HG02623 (cell line): ENCODE data around the gene NCKAP1.

ENCODE experiments used
- ATAC-seq: cut with Tn5 transposase; IDR thresholded peaks from one replicate; pipeline ENCODE4 v1.9.1; 2021; ENCODE audit warnings: moderate library complexity; ENCODE audit not compliant: unreplicated experiment

NCKAP1 gene

DNA sequence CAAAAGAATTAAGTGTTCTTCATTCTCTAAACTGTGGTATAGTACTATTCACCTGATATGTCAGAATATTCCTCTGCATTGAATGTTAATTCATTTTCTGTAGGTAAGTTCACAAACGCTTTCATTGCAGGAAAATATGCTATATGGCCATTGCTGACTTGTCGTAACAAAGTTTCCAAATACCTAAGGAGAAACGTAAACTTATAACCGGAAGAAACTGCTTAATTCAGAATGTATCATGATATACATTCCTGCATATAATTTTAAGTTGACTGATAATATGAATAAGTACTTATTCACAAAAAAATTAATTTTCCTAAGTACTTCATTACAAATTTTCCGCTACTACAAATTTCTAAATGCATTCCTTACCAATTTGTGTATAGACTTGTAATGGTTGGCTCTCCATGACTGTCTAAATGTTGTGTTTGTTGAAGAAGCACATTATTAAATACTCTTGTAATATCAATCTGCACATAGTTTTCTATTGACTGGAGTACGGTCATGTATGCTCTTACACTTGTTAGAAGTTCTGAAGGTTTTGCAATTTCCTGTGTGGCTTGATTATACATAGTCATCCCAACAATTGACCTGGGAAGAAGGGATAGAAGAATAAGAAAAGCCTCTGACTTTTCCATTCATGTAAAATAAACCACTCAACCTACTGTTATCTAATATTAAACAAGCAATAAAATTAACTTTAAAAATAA is 85.4 kb downstream of the NCKAP1 start:
- ATAC-seq, result no peak

DNA sequence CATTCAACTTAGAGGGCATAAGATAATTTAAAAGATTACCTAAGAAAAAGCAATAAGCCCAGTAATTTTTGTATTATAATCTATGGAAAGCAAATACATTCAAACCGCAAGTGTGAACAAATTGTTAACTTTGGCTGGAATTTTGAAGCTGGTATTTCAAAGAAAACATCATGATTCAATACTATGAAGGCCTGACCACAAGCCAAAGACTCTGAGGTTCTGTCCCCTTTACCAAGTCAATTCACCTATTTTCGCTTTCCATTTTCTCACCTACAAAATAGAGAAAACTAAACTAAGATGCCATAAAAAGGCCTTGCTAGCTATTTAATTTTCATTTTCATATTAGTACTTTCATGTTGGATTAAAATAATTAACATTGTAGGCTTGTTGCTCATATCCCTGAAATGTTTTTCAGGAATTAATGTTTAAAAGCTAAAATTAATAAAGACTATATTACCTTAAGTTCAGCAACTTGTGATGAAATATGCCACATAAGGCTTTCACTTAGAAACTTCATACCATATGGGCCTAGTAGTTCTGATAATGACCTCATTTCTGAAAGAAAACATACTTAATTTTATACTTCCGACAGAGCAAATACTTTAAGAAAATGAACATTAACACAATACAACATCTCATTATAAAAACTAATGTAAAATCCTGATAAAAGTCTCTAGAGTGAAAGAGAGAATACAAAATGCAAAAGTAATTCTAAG is 86.2 kb downstream of the NCKAP1 start:
- ATAC-seq, result no peak

DNA sequence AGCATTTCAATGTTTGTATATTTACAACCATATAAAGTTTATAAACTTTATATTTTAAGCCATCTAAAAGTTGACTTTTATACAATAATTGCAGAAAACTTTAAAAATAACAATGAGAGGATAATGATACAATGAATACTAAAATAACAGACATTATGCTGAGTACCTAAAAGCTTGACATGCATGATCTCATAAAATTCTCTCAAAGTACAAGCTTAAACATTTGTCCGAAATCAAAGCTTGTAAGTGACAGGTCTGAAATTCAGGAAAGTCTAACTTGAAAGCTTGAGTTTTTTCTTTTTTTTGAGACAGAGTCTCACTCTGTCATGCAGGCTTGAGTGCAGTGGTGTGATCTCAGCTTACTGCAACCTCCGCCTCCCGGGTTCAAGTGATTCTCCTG is 87.7 kb downstream of the NCKAP1 start:
- no peak for ATAC-seq

DNA sequence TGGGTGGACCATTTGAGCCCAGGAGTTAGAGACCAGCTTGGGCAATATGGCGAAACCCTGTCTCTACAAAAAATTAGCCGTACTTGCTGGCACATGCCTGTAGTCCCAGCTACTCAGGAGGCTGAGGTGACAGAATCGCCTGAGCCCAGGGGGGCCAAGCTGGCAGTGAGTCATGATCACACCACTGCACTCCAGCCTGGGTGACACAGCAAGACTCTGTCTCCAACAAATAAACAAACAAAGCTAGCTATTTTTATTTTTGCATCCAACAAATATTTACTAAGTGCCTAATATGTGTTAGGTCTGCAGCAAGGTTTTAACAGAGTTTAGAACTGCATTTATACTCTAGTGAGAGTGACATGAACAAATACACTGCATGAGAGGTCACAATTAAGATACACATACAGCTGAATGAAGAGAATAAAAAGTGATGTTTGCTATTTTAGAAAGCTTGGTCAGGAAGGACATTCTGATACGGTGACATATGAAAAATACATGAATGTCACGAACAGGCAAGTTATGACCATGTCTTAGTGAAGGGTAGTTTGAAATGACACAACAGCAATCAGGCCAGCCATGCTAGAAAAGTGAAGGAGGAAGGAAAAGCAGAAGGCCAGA is 88.6 kb downstream of the NCKAP1 start:
- no peak for ATAC-seq

DNA sequence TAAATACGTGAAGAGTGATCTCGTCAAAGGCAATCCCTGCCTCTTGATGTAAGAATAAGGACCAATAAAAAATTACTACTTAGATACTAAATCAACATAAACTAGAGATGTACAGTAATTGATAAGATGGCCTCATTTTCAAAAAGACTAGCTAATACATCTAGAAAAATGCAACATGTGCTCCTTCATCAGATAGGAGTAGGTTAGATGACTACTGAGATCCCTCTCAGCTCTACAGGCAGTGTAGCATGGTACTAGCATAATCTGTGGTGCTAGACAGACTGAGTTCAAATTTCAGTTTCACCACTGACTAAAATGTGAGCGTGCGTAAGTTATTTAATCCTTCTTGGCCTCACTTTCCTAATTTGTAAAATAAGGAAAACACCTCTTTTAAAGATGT is 89.2 kb downstream of the NCKAP1 start:
- no peak for ATAC-seq

DNA sequence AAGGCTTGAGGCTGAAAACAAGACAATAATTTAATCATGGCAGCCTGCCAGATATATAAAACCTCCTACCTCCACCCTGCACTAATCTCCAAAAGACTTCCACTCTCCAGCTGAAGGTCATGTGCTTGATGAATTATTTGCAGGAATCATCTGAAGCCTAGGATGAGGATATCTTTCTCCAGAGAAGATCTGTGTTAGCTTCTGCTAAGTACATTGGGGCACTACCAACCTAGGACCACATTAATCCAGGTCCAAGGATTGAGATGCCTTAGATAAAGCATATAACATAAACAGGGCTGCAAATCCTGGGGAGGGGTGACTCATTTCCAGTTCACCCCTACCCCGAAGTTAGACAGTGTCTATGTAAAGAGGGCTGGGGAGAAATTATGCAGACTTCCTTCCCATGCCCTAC is 91.3 kb downstream of the NCKAP1 start:
- ATAC-seq, result no peak

DNA sequence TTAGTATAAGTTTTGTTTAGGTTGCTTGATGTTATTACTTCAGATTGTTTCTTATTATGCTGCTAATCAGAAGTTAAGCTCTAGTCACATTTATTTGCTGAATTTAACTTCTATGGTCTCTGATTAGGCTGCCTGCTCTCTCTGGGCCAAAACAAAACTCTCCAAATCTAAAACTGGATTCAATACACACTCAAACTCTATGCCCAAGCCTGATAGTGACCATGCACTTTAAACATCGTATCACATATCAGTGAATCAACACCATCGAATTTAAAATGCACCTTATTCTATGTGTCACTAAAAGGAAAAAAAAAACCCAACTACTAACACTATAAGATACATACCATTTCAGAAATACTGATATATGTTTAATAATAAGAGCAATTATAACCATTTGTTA is 94.9 kb downstream of the NCKAP1 start:
- ATAC-seq, result no peak

DNA sequence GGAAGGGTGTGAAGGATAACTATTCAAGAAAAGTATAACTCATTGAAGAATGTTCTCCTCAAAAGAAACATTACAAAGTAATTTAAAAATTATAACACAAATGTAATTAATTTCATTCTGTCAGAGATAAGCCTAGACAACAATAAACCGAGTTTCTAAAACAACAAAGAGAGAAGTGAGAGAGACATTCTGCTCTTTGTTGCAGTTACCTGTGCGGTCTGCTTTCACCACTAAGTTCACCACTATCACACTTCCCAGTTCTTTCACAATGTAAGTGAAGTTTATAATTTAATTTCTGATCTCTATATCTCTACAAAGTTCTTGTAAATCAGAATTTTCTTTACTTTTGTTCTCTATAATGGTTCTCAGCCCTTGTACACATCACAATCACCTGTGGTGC is 95.5 kb downstream of the NCKAP1 start:
- no peak for ATAC-seq

DNA sequence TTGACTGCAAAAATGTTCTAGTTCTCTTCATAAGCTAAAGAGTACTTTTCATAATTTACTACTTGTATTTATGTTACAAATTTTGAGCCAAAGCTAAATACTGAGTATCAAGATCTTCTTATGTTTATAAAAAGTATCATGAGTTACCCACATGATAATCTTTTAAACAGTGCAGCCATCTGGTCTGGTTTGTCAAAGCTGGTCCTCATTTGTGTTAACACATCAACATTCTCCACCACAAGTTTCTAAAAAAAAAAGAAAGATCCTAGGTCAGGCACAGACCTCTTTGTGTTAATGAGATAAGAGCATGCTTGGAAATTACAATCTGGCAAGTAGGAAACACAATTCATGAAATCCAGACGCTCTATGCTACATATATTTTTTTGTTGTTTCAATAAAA is 96.3 kb downstream of the NCKAP1 start:
- no peak for ATAC-seq

DNA sequence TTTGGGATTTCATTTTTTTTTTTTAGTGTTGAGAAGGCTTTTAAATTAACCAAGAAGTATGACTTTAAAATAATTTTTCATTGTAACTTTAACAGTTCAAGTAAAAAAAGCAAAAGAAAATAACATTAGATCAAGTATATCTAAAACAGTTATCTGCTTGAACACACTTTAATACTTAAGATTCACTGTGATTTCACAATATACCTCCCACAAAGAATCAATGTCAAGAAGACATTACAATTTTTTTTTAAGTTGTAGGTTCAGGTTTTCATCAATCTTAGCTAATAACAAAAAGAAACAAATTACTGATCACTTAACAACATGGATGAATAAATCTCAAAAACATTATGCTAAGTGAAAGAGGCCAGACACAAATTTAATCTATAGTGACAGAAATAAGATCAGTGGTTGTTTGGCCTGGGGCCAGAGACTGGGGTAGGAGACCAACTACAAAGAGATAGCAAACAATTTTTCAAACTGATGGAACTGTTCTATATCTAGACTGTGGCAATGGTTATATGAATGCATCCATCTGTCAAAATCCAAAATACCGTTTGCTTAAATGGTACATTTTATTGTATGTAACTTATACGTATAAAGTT is 97.0 kb downstream of the NCKAP1 start:
- ATAC-seq, result no peak

DNA sequence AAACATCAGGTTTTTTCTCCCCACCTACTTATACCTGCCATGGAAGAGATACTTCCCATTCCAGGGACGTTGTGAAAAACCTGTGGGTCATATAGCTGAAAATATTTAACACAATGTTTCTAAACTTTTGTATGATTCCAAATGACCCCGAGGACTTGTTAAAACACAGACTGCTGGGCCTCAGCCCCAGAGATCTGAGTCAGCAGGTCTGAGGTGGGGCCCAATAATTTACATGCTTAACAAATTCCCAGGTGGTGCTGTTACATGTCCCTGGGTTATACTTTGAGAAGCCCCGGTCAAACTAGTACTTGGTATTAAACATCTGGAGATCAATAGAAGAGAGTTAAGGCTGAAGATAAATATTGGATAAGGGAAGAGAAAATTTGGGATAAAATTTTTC is 100.4 kb downstream of the NCKAP1 start:
- ATAC-seq, result no peak

DNA sequence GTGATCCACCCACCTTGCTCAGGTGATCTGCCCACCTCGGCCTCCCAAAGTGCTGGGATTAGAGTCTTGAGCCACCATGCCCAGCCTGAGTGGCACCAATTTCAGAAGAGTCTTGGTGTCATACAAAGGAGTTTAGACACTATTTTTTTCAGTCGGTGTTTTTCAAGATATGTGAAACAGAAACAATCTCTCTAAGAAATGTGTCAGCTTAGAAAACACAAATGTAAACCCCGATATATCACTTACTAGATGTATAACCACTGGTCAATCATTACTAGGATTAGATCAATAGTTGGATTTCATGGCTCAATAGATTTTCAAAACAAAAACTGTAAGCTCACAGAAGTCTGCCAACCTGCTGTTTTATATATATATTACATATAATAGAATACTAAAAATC is 104.6 kb downstream of the NCKAP1 start:
- ATAC-seq, result peak; percentile 40

DNA sequence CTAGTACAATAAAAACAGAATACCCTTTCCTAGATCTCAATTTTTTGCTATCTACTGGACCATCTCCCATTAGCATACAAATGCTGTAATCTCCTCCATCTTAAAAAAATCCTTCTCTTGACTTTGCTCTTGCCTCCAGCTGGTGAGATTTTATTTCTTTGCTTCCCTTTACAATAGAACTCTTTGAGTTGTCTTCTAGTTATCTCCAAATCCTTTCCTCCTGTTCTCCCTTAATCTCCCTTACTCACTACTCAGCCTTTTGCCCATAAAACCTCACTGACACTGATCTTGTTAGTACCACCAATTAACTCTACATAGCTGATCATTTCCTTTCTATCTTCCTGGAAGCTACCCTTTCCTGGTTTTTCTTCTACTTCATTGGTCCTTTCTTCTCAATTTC is 108.3 kb downstream of the NCKAP1 start:
- ATAC-seq, result no peak

DNA sequence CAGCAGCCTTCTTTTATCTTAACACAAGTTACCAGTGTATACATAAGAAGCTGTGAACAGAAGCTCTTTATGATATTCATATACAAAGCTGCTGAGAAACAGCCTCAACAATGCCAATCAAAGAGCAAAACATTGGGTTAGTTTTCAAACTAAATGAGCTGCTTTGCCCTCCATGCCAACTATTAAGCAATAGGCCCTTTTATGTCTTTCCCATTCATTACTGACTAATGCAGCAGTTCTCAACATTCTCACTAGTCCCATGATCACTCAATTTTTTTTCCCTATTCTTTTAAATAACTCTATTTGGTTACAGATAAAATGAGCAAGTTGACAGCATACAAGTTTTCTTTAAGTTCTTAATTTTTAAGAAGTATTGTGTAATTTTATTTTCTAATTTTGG is 114.0 kb downstream of the NCKAP1 start:
- no peak for ATAC-seq

DNA sequence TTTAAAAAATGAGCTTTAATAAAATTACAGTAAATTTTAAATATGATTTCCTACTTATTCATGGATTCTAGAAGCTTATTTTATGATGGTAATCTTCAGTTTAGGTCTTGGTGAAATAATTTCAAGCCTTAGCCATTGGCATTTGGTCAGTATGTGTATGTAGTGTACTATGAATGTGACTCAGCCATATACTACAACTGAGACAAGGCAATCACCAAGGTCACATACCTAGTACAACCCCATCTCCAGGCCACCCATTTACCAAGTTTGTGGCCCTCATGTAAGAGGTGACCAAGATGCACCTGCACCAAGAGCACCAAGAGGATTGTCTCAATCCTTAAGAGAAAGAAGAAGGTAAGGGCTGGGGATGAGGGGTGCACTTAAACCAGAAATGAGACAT is 117.0 kb downstream of the NCKAP1 start:
- no peak for ATAC-seq

DNA sequence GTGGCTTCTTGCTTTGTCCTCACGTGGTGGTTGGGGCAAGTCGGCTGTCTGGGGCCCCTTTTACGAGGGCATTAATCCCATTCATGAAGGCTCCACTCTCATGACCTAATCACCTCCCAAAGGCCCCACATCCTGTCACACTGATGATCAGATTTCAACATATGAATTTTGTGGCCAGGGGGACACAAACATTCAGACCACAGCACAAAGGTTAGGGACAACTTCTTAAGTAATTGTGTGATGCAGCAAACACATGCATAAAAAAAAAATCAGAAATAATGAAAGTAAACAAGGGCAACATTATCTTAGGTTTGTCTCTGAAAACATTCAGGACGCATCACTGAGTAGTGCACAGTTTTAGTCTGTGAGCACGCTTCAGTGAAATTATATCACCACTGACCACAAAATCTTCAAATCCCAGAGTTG is 117.6 kb downstream of the NCKAP1 start:
- ATAC-seq, result peak; percentile 62

DNA sequence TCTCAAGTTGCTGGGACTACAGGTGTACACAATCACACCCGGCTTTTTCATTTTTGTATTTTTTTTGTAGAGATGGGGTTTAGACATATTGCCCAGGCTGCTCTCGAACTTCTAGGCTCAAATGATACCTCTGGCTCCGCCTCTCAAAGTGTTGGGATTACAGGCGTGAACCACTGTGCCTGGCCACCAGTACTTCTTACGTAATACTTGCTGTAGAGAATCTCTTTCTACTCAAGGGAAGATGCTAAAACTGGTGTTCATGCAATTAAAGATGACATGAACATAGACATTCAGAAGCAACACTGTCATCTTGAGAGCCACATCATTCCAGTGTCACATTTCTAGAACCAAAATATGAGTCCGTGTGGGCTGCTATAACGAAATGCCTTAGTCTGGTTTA is 118.2 kb downstream of the NCKAP1 start:
- no peak for ATAC-seq

DNA sequence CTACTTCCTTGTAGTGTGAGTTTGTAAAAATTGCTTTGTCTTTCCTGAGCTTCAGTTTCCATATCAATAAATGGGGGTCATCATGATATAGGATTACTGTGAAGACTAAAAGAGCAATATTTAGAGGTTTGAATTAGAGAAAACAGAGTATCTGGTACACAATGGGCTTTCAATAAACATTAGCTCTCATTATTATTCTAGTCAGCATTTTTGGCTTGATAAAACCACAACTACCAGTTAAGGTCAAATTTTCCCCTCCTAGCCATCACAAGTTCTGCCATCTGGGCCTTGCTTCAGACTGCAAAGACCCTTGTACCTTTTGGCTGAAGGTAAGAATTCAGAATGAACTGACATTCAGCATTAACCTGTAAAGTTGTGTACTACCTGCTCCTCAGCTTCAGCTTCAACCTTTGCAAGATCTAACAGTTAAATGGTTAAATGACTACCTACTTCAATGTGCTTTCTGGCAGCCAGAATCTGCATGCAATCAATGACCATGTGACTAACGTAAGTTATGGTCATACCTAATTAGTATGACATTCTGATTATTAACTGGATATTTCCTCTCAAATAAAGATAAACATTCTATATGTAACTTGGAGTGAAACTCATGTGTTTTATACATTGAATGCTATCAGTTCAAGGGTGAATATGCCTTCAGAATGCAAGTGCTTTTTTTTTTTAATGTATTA is 119.2 kb downstream of the NCKAP1 start:
- ATAC-seq, result no peak

DNA sequence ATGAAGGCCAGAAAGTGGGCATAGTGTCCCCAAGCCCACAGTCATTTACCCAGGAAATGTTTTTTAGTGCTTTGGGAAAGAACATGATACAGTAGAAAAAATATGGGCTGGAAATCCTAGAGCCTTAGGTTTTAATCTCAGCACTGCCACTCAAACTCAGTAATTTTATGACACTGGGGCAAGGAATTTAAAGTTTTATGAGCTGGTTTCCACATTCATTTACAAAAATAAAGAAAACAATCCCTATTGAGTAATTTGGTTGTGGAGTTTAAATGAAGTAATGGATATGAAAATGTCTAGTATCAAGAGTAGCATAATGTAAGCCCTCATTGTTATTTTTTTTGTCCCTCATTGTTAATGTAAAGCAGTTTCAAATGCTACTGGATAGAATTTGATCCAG is 120.3 kb downstream of the NCKAP1 start:
- no peak for ATAC-seq

DNA sequence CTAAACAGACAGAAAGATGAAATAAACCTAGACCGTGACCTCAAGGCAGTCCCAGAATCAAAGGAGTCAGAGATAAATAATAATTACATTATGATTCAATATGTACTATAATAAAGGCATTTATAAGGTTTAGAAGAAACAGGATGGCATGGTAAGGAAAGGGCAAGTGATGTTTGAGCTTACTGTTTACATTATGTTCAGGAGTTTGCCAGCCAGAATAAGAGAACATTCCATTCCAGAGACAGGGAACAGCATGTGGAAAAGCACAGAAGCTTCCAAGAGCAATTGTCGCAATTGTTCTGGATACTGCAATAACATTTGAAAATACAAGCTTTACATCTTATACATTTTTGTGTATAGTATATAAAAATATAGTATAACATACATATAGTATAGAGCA is 121.8 kb downstream of the NCKAP1 start:
- ATAC-seq, result no peak
